GM21526 (cell line): ENCODE results near the gene FGF8.

Source experiments
- ATAC-seq: cut with Tn5 transposase; IDR thresholded peaks from one replicate; pipeline ENCODE4 v1.9.1; 2021; ENCODE audit warnings: moderate library complexity; ENCODE audit not compliant: unreplicated experiment, low FRiP score

Gene FGF8

DNA sequence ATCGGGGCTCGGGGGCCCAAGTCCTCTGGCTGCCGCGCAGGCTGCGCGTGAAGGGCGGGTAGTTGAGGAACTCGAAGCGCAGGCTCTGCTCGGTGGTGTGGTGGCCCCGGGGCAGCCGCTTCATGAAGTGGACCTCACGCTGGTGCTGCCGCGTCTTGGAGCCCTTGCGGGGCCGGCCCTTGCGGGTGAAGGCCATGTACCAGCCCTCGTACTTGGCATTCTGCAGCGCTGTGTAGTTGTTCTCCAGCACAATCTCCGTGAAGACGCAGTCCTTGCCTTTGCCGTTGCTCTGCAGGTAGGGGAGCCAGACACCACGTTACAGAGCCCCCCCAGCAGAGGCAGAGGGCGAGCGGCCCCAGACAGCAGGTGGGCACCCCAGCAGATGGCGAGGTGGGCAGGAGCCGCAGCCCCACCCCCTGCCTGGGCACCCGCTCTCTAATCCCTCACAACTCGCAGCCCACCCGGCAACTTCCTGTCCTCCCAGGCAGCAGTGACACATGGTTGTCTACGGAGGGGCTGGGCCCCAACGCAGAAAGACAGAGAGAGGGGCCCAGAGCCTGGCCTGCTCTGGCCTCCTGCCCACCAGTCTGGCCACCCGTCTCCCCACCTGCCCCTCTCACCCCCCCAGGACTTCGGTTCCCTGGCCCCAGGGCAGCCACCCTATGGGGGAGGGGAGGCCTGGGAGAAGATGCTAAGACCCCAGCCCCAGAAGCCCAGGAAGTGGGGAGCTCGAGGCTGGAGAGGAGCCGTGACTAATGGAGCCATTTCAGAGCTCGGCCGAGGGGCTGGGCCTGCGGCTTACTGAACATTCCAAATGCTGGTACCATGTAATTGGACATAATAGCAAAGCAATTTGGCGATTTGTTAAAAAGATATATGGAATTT is 5.3 kb downstream of the FGF8 start:
- ATAC-seq = no peak

DNA sequence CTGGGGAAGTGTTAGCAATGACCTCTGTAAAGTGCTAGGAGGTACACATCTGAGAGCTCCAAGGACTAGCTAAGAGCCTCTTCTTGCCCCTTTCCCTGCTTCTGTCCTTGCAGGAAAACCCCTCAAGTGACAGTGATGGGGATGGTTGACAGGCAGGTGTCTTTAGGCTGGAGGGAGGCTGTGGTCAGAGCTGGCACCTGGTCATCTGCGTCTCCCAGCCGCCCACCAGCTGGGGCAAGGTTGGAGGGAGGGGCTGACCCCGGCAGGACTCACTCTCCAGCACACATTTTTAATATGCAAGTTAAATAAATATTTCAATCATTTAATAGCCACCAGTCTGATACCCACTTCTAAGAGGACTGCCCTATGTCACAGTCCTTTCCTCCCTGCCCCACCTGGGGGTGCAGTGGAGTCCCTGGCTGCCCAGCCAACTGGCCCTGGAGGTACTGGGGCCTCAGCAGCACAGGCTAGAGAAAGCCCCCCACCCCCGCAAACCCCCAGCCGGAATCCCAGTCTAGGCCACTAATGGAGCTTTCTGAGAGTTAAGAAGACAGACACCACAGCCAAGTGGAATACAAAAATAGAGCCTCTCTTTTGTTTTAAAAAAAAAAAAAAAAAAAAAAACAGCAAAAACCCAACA is 6.3 kb downstream of the FGF8 start:
- no peak for ATAC-seq

DNA sequence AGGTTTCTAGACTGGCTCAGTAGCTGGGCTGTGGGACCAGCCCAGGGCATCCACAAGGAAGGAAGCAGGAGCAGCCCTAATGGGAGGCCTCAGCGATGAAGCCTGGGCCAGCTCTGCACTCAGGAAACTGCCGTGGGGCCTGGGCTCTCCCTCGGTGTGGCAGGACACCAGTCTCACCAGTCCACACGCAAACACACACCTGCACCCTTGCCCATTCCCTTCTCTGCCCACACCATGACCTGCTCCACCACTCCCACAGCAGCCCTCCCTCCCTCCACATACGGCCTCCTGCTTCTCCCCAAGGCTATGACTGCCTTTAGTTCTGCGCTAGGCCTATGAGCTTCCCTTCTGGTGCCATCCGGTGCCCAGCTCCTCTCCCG is 7.1 kb downstream of the FGF8 start:
- ATAC-seq = no peak

DNA sequence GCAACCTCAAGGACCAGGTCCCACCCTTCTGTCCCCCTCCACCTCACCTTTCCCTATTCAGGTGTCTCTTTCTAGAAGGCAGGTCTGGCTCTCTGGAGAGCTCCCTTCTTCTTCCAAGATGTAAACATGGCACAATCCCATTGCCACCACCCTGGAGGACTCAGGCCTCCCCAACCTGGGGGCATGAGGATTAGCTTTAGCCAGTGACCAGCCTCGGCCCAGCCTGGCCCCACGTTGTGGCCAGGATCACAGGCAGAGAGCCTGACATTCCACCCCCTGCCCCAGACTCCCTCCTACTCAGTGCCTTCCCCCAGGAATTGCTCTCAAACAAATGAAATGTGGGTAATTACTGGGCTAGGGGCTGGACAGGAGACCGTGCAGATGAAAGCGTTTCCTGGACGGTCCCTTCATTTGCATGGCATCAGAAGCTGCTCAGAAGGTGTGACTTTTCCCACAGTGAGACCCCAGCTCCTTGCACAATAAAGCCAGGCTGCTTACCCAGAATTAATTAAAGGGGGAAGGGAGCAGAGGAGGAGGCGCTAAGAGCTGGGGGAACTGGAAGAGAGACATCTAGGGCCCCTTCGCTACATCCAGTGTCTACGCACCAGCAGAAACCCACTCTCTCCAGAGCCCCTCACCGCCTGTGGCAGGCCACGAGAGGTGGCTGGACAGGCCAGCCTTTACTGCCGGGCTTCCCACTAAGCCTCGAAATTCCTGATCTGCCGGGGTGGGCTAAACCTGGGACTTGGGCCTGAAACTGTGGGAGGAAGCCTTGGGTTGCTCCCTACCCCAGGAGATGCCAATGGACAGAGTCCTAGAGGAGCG is 7.7 kb downstream of the FGF8 start:
- ATAC-seq = no peak

DNA sequence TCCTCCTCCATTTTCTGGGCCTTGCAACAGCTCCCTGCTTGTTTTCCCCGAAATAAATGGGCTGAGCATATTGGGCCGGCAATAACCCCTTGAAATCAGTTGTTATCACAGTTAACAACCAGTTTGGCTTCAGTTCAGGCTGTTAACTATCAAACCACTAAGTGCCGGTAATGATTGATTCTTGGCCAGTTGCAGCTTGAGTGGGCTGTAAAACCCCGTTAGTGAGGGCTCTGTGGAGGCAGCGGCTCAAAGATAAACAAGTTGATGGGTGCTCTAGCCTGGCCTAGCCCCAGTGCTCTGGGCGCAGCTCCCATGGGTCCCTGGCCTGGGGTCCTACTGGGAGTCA is 8.3 kb downstream of the FGF8 start:
- no peak for ATAC-seq

DNA sequence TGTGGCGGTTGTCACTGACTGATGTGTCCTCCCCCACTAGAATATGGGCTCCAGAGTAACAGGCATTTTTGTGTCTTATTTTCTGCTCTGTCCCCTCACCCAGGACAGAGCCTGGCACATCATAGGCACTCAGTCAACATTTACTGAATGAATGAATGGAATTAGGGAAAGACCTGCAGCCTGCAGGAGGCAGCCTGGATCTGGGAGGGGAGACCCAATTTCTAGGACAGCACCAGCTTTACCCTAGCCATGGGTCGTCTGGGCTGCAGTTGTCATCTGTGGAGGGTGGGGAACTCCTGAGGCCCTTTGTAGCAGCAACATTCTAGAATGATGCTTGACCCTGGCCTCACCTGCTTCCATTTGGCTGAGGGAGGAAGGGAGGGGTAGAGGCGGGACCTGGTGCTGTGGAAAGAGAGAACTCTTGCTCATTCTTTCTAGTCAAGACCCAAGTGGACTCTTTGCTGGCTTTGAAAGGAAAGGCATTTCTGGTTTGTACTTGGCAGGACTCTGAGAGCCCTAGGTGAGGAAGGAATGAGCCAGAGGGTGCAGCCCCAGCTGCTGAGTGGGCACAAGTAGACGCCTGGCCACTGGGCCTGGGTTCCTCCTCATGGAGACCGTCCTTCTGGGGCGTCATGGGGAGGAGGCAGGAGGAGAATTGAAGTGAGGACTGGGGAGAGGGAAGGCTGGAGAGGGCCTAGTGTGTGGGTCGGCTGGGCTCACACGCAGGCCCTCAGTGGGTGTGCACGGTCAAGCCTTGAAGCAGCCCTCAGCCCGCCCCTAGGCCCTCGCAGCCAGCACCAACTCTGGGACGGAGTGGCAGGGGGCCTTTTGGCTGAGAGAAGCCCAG is 8.9 kb downstream of the FGF8 start:
- ATAC-seq = no peak

DNA sequence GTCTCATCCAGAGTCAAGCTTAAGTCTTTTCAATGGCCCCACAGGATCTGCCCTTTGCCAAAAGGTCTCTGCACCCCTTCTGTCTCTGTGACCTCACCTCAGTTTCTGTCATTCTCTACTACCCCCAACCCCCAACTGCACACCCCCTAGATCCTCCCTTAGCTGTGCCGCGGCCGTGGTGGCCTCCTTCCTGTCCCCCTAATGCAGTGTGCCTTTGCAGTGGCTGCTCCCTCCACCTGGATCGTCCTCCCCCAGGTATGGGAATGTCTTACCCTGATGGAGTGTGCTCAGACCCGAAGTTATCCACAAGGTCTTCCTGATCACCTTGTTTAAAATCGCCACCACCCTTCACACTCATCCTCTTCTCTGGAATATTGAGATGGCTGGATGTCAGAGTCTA is 9.6 kb downstream of the FGF8 start:
- no peak for ATAC-seq

DNA sequence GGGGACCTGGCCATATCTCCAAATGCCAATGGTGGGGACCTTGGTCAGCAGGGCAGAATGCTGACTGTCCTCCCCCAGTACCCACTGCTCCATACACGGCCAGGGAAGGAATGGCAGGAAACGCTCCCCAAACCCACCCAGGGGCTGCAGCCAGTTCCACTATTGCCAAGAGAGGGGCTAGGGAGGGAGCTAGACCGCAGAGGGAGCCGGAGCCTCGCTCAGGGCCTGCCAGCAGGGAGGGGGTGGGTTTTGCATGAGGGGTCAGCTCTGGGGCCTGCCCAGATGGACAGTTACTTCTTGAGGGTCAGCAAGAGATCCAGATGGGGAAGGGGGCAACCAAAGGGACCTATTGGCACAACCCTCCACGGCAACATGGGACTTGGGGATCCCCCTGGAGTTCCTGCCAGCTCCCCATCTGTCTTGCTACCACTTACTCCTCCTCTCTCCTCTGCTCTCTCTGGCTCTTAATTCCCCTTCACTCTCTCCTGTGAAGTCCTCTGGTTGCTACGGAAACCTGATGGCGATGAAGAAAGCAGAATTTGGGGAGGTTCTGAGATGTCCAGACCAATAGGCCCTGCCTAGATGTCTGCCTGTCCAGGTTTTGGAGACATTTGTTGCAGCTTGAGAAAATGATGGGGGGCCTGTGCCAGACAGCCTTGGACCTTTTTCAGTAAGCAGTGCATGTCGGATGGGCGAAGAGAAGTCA is 12.6 kb downstream of the FGF8 start:
- no peak for ATAC-seq

DNA sequence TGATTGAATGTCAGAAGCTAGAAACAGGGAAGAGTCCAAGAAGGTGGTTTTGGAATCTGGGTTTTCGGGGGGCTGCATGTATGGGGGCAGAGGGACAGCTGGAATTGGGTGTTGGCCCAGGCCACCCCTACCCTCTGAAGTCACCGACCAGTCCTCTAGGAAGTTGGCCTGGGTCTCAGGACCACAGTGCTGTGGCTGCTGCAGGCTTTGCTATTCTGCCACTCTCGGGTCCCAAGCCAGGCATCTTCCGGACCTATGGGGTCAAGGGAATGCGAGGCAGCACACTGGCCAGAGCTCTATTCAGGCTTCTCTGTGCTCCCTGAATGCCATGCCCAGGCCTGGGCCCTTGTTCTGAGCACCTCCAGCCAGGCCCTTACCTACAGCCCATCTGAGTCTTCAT is 13.2 kb downstream of the FGF8 start:
- no peak for ATAC-seq

DNA sequence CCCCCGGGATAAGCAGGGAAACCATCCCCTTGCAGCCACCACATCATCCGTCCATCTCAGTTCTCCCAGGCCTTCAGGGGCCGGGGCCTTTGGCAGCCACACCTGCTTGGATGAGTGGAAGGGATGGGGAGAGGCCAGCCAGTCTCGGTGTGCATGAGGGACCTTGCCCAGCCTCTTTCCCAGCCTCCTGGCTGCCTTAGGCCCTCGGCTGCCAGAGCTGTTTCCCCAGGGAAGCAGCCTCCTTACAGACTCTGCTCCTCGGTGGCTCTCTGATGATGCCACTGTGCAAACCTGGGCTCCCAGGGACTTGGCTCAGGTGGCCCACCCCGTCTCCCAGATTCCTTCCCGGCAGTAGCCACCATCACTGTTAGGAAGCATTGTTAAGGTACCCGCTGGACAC is 14.7 kb downstream of the FGF8 start:
- ATAC-seq = no peak

DNA sequence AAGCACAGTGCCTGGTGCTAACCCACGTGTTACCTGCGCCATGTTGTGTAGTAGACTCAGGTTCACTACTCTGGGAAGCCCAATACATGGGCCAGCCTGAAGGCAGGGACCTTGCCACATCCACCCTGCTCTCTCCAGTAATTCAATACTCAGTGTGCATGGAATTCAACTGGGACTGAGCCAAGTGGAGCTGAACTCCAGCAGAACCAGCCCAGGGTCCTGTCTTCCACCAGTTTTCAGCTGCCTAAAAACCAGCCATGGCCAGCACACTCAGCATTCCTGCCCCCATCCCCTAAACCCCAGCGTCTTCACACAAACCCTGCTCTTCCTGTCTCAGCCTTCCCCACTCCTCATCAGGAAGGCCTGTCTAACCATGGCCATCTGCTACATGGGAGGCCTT is 15.4 kb downstream of the FGF8 start:
- no peak for ATAC-seq

DNA sequence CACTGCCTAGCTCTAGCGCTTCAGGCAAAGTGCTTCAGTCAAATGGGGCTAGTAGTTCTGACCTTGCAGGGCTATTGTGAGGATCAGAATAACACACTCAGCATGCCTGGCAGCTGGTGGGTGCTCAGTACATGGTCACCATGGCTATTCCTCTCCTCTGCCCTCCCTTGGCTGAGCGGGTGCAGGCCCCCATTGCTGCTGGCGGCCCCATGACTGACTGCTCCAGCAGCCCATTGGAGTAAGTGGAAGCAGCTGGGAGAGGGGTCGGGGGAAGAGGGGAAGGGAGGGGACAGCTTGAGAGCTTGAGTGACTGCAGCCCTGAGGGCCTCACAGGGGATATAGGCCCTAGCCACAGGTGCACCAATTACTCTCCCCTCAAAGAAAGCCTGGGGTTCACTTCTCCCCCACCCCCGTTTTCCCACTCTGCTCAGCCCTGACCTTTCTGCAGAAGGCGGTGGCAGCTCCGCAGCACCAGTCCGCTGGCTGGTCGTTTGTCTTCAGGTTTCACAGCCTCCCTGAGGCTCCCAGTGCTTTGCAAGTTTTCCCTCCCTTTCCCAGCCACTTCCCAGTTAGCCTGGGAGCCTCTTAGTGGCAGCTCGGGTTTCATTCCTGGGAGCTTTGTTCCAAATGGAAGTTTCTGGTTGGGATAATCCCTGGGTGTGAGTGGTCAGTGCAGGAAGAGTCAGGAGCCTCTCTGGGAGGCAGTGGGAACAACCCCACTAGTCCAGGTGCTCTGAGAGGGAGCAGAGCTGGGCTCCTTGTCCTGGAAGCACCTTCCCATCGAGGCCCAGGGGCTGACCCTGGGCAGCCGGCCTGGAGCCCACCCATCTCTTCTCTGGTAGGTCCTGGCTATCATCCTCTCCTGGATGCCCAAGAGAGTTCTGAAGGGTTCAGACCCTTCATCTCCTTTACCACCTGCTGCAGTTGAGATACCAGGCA is 16.3 kb downstream of the FGF8 start:
- ATAC-seq = no peak

DNA sequence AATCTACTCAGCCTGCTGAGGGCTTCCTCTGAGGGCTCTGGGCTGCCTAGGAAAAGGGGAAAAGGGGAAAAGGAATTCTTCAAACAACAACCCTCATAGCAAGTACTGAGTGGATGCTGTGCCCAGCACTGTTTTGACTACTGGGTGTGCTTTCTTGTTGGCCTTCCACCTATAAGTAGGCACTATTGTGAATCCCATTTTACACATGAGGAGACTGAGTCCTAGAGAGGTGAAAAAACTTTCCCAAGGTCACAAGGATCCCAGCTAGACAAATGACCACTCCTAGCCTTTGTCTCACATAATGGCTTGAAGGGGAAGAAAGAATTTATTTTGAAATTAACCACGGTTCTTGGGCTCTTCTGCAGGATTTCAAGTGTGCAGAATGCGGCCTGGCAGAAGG is 17.1 kb downstream of the FGF8 start:
- ATAC-seq = no peak

DNA sequence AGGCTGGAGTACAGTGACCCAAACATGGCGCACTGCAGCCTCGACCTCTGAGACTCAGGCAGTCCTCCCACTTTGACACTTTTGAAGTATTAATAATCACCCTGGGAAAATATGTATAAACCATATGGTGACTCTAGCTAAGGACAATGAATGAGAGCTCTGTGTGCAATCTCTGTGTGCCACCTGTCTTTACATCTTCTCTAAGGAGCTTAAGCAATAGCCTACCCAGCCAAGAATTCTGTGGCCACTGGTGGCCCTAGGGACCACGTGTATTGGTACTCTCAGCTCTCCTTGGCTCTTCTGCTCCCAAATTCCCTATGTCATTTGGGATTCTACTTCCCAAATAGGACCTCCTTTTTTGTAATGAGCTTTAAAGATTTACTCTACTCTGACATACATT is 23.7 kb downstream of the FGF8 start:
- ATAC-seq = no peak

DNA sequence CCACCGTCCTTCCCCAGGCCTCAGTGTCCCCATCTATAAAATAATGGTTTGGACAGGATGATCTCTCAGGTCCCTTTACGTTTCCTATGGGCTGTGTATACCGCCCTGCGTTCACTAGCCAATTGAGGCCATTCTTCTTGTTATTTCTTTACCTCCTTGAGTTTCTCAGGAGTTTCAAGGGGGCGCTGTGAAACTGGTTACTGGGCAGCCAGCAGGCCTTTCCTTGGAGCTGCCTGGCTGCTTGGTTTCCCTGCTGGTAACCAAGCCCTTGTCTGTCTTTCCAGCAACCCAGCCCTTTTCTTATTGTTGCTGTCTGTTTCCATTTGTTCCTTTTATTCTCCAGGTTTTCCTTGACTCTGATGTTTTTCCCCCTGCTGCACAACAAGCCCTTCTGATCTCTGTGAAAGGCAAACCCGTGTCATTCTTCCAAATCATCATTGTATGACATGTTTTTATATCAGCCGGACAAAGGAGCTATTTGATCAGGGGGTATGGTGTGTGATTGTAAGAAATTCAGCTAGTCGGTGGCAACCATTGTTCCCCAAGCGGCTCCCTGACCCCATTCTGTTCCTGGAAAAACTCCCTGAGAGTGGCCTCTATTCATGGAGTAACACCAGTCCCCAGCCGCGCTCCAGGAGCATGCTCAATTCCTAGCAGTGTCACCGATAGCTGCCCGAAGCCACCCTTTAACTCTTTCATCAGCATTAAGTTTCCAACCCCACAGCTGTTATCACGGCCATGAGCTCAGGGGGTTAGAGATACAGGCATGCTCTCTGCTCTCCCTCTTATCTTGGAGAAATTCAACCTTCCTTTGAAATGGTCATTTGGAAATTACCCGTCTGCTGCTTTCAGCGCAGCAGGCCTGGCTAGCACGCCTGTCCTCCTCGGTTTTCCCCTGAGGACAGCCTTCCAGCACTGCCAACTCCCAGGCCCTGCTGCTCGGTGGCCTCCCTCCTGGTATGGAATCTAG is 26.6 kb downstream of the FGF8 start:
- no peak for ATAC-seq

DNA sequence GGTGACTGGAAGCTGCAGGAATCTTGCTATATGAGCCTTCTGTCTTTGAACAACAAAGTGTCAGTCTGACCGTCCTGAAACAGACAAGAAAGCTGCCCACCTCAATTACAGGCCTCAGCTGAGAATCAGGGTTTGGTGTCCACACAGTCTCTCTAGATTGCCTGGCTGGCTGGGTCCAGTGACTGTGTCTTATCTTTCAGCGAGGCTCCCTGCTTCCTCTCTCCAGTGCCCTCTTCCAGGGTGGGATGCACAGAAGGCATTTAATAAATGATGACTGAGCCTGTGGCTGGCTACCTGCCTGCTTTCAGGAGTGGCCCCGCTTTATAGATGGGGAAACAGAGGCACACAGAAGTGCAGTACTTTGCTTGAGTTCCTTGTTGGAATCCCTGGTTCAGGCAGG is 27.4 kb downstream of the FGF8 start:
- ATAC-seq = no peak

DNA sequence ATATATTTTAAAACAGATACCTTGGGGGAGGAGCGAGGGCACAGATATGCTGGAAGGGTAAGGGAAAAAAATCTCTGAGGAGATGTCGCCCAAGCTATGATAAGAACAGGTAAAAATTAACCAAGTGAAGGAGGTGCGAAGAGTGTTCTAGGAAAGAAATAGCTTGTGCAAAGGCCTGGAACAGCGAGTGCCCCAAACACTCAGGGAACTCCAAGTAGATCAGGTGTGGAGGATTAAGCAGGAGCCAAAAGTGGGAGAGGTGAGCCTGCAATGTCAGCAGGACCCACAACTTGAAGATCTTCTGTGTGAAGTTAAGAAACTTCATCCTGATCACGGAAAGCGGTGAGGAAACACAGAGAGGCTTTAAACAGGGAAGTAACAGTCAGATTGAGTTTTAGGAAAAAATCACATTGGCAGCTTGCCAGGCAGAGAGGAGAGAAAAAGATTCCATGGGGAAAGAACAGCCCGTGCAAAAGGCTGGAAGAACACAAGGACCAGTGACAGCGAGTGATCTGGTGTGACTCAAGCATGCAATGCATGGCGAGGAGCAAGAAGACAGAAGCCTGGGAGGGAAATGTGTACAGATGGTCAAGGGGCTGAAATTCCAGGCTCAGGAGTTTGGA is 30.7 kb downstream of the FGF8 start:
- no peak for ATAC-seq
